ENCODE data around the gene EXOC4.

GRCh38 chr7:133253519-133253875 is 619 bp downstream of the EXOC4 start:
- TF ChIP-seq CTCF (IDR thresholded peaks at IDR 0.05): no peak
- no peak for TF ChIP-seq EP300 (IDR thresholded peaks at IDR 0.05)
- no peak for TF ChIP-seq POLR2A (IDR thresholded peaks at IDR 0.05)
